GM23338 (cell line): ENCODE measurements around the gene BEGAIN. TPM values are rescaled to one million over a fixed set of nuclear protein-coding genes. Genes with fewer than 3 reads are reported as not detected.

Experiments used
- ATAC-seq: fragments of 200-7000 bp; cut with Tn5 transposase; 3 replicates; pipeline ENCODE4 v1.9.1; 2020
- DNase-seq: peaks from one replicate; pipeline ENCODE4 v3.0.0-alpha.2; 2015; ENCODE audit warnings: low spot score
- H2AFZ ChIP-seq: fragments of 200-600 bp; sonication (generic); 2 replicates; pipeline ENCODE4 v1.8.0; 2016; ENCODE audit warnings: antibody characterized with exemption, mild to moderate bottlenecking, moderate library complexity
- H3F3A ChIP-seq: fragments of 200-600 bp; sonication (generic); replicated peaks from 2 replicates; pipeline ENCODE4 v1.8.0; 2017; ENCODE audit warnings: antibody characterized with exemption, mixed run types, low read depth
- H3K27ac ChIP-seq: fragments of 200-600 bp; sonication (generic); 2 replicates; pipeline ENCODE4 v1.6.1; 2016; ENCODE audit warnings: low read depth
- H3K27me3 ChIP-seq: fragments of 200-600 bp; sonication (generic); 2 replicates; pipeline ENCODE4 v1.8.0; 2016; ENCODE audit warnings: mild to moderate bottlenecking, mixed run types, moderate library complexity; ENCODE audit not compliant: insufficient read depth
- H3K36me3 ChIP-seq: fragments of 200-600 bp; sonication (generic); 2 replicates; pipeline ENCODE4 v1.8.0; 2016; ENCODE audit warnings: mild to moderate bottlenecking; ENCODE audit not compliant: insufficient read depth
- H3K4me1 ChIP-seq: fragments of 200-600 bp; sonication (generic); 2 replicates; pipeline ENCODE4 v1.8.0; 2016; ENCODE audit warnings: mild to moderate bottlenecking, moderate library complexity; ENCODE audit not compliant: insufficient read depth
- H3K4me2 ChIP-seq: fragments of 200-600 bp; sonication (generic); 2 replicates; pipeline ENCODE4 v1.7.1; 2017; ENCODE audit warnings: mixed run types
- H3K4me3 ChIP-seq: fragments of 200-600 bp; sonication (generic); 2 replicates; pipeline ENCODE4 v1.6.1; 2016; ENCODE audit warnings: mixed run types
- H3K79me2 ChIP-seq: fragments of 200-600 bp; sonication (generic); replicated peaks from 2 replicates; pipeline ENCODE4 v1.8.0; 2017; ENCODE audit warnings: mild to moderate bottlenecking; ENCODE audit not compliant: insufficient read depth
- H3K9me2 ChIP-seq: fragments of 200-600 bp; sonication (generic); 2 replicates; pipeline ENCODE4 v1.8.0; 2017; ENCODE audit not compliant: insufficient read depth
- H4K20me1 ChIP-seq: fragments of 200-600 bp; sonication (generic); replicated peaks from 2 replicates; pipeline ENCODE4 v1.8.0; 2017; ENCODE audit warnings: mild to moderate bottlenecking; ENCODE audit not compliant: insufficient read depth
- H3K27ac Mint-ChIP-seq: 2 replicates; pipeline ENCODE4 v1.8.0; 2020; ENCODE audit warnings: inconsistent platforms, mild to moderate bottlenecking, moderate library complexity, mixed read lengths
- H3K27me3 Mint-ChIP-seq: 3 replicates; pipeline ENCODE4 v1.8.0; 2022; ENCODE audit warnings: low read depth, mild to moderate bottlenecking, moderate library complexity, mixed read lengths, inconsistent platforms; ENCODE audit not compliant: insufficient read depth, poor library complexity
- H3K36me3 Mint-ChIP-seq: 3 replicates; pipeline ENCODE4 v1.8.0; 2021; ENCODE audit warnings: low read depth, mild to moderate bottlenecking, inconsistent platforms, moderate library complexity, mixed read lengths
- H3K4me1 Mint-ChIP-seq: 3 replicates; pipeline ENCODE4 v1.8.0; 2020; ENCODE audit warnings: mild to moderate bottlenecking, inconsistent platforms, mixed read lengths
- H3K4me3 Mint-ChIP-seq: 3 replicates; pipeline ENCODE4 v1.8.0; 2021; ENCODE audit warnings: moderate library complexity, mild to moderate bottlenecking, inconsistent platforms, mixed read lengths
- H3K9me3 Mint-ChIP-seq: 3 replicates; pipeline ENCODE4 v1.8.0; 2020; ENCODE audit warnings: moderate library complexity, mild to moderate bottlenecking, inconsistent platforms, mixed read lengths
- CREB1 ChIP-seq: fragments of 250-450 bp; sonication (Bioruptor Pico); IDR thresholded peaks from 2 replicates; pipeline ENCODE4 v1.5.0; 2020; ENCODE audit warnings: low read depth, mild to moderate bottlenecking, moderate library complexity
- CTCF ChIP-seq, 2 experiments: fragments of 200-600 bp in 1 of 2; sonication (generic) in 1 of 2; conservative IDR thresholded peaks; 2 replicates each; pipeline versions ENCODE4 v1.5.1 to v1.6.1; 2016 to 2017; ENCODE audit warnings: antibody characterized with exemption in 2 of 2, low read depth in 2 of 2, mild to moderate bottlenecking in 2 of 2, moderate library complexity in 1 of 2
- ETS1 ChIP-seq: IDR thresholded peaks from 2 replicates; pipeline ENCODE4 v1.6.1; 2016; ENCODE audit warnings: antibody characterized with exemption
- EZH2 ChIP-seq: fragments of 200-600 bp; sonication (generic); IDR thresholded peaks from one replicate; pipeline ENCODE4 v1.8.0; 2017; ENCODE audit warnings: antibody characterized with exemption, mild to moderate bottlenecking, low read depth; ENCODE audit not compliant: unreplicated experiment
- EZH2phosphoT487 ChIP-seq: fragments of 200-600 bp; sonication (generic); IDR thresholded peaks from one replicate; pipeline ENCODE4 v1.8.1; 2018; ENCODE audit warnings: antibody characterized with exemption; ENCODE audit not compliant: unreplicated experiment
- JUNB ChIP-seq: IDR thresholded peaks from one replicate; pipeline ENCODE4 v1.6.1; 2016; ENCODE audit warnings: antibody characterized with exemption; ENCODE audit not compliant: unreplicated experiment
- NANOG ChIP-seq: IDR thresholded peaks from 2 replicates; pipeline ENCODE4 v1.6.1; 2016; ENCODE audit warnings: antibody characterized with exemption, borderline replicate concordance
- POLR2AphosphoS5 ChIP-seq: IDR thresholded peaks from 2 replicates; pipeline ENCODE4 v1.6.1; 2016; ENCODE audit warnings: antibody characterized with exemption, low read depth
- REST ChIP-seq: IDR thresholded peaks from one replicate; pipeline ENCODE4 v1.6.1; 2018; ENCODE audit warnings: antibody characterized with exemption; ENCODE audit not compliant: unreplicated experiment
- STAT1 ChIP-seq: IDR thresholded peaks from one replicate; pipeline ENCODE4 v1.6.1; 2016; ENCODE audit warnings: antibody characterized with exemption; ENCODE audit not compliant: unreplicated experiment
- ZNF114 ChIP-seq: fragments of 250-450 bp; sonication (Bioruptor Pico); IDR thresholded peaks from 2 replicates; pipeline ENCODE4 v1.5.0; 2020; ENCODE audit warnings: mild to moderate bottlenecking, moderate library complexity
- ZNF331 ChIP-seq: fragments of 250-450 bp; sonication (Bioruptor Pico); IDR thresholded peaks from 2 replicates; pipeline ENCODE4 v1.5.0; 2020; ENCODE audit warnings: low read depth, mild to moderate bottlenecking, moderate library complexity
- polyA plus RNA-seq: library from polyadenylated mRNA; unstranded; fragments of >200 nt; fragmentation: Nextera tagmentation; extraction: Ambion mirVana; gene quantifications from 2 replicates; pipeline ENCODE4 v1.2.1, GENCODE V29; 2016
- total RNA-seq: library from RNA; depleted of rRNA; stranded (reverse); fragments of >200 nt; shearing (Covaris generic); gene quantifications from 2 replicates; pipeline ENCODE4 v1.2.3, GENCODE V29; 2014

BEGAIN gene
- total and polyA plus RNA-seq, 2 experiments from 2014 or later: 0.60 to 2.4 TPM

- TF ChIP-seq CTCF (conservative IDR thresholded peaks at IDR 0.05; ENCODE audit: low read depth in 2 of 2): no peak
- no peak for TF ChIP-seq EZH2
- no peak for TF ChIP-seq CREB1 (CRISPR knock-in tag)
These were observed 2.0 kb upstream of the BEGAIN start (continued) for GRCh38 chr14:100589071-100589759.

- no peak overlapping the region for H3K27ac ChIP-seq
- no peaks in the 10 kb centered on the region for H3K9me2 ChIP-seq
- H3K4me3 ChIP-seq: no peak overlapping the region
- H3K4me2 ChIP-seq: no peak overlapping the region
- H3K9me3 Mint-ChIP-seq: no peaks in the 10 kb centered on the region
- H3K4me1 ChIP-seq: no peaks in the 10 kb centered on the region; the same call in 1 of the 2 replicates
- H3K27me3 Mint-ChIP-seq: peaks cover 33% of the 10 kb centered on the region
- H3F3A ChIP-seq: no peaks in the 10 kb centered on the region
- peak overlapping the region; percentile 70; the same call in 2 of the 3 replicates for H3K4me3 Mint-ChIP-seq
- H3K27ac Mint-ChIP-seq: no peak overlapping the region
- peaks cover 9% of the 10 kb centered on the region for H3K4me1 Mint-ChIP-seq
- H2AFZ ChIP-seq: no peak overlapping the region
- H3K36me3 Mint-ChIP-seq: no peaks in the 10 kb centered on the region
- no peak for DNase-seq
- ATAC-seq: no peak
- H3K36me3 ChIP-seq: no peaks in the 10 kb centered on the region
- no peaks in the 10 kb centered on the region for H3K79me2 ChIP-seq
- H4K20me1 ChIP-seq: no peaks in the 10 kb centered on the region
- H3K27me3 ChIP-seq: peaks cover 32% of the 10 kb centered on the region
- no peak for TF ChIP-seq EZH2
- no peak for TF ChIP-seq ZNF114 (CRISPR knock-in tag)
- no peak for TF ChIP-seq CREB1 (CRISPR knock-in tag)
- TF ChIP-seq ZNF331 (CRISPR knock-in tag): no peak
- no peak for TF ChIP-seq CTCF (conservative IDR thresholded peaks at IDR 0.05; ENCODE audit: low read depth in 2 of 2)
- no peak for TF ChIP-seq REST
- TF ChIP-seq POLR2AphosphoS5: no peak
- TF ChIP-seq EZH2phosphoT487: no peak
- TF ChIP-seq NANOG: no peak
- TF ChIP-seq STAT1: no peak
- no peak for TF ChIP-seq JUNB
- TF ChIP-seq ETS1: no peak
These were observed 1.5 kb upstream of the BEGAIN start for GRCh38 chr14:100588671-100589070.
